HL-60 (cell line): ENCODE measurements around the gene GABARAP.

Experiments
- POLR2AphosphoS5 ChIP-seq: IDR thresholded peaks from 2 replicates; pipeline ENCODE4 v1.6.1; 2012; ENCODE audit warnings: low read depth
- SPI1 ChIP-seq: IDR thresholded peaks from 2 replicates; pipeline ENCODE4 v1.6.1; 2012; ENCODE audit warnings: low read depth, mild to moderate bottlenecking, borderline replicate concordance
- TF ChIP-seq, protein P1 (sequence below): IDR thresholded peaks from one replicate; pipeline ENCODE4 v1.5.1; 2011; ENCODE audit warnings: low read length, control low read depth, inconsistent platforms; ENCODE audit not compliant: insufficient read depth
- TF ChIP-seq, protein P2 (sequence below): IDR thresholded peaks from 2 replicates; pipeline ENCODE4 v1.6.1; 2012; ENCODE audit warnings: low read depth; ENCODE audit not compliant: insufficient replicate concordance

DNA sequence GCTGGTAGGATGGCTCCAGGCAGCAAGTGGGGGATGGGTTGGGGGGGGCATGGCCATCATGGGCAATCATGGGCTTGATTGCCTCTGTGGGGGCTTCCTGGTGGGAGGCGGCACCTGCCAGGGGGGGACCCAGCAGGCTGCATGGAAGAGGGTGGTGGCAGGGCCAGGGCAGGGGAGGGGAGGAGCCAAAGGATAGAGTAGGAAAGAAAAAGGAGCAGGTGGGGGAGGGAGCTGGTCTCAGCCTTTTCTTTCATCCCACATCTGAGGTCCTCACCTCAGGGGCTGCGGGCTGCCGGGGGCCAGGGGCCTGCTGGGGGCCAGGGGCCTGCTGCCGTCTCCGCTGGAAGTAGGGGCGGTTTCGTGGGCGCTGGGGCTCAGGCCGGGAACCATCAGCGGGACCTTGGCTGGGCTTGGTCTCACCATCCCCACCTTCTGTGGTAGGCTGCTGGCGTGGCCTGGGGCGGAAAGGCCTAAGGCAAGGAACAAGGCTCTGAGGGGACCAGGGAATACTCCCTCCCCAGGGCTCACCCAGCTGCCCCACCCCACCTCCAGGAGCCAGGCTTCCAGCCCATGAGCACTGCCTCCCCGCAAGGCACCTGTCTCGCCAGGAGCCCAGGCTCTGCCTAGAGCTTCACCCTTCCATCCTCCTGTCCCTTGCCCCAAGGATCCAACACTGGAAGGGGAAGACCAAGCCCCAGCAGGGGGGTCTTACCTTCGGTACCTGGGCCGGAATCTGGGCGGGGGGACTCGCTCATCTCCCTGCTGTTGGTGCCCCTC, 47.2 kb upstream of the GABARAP start:
- TF ChIP-seq, protein P1, sequence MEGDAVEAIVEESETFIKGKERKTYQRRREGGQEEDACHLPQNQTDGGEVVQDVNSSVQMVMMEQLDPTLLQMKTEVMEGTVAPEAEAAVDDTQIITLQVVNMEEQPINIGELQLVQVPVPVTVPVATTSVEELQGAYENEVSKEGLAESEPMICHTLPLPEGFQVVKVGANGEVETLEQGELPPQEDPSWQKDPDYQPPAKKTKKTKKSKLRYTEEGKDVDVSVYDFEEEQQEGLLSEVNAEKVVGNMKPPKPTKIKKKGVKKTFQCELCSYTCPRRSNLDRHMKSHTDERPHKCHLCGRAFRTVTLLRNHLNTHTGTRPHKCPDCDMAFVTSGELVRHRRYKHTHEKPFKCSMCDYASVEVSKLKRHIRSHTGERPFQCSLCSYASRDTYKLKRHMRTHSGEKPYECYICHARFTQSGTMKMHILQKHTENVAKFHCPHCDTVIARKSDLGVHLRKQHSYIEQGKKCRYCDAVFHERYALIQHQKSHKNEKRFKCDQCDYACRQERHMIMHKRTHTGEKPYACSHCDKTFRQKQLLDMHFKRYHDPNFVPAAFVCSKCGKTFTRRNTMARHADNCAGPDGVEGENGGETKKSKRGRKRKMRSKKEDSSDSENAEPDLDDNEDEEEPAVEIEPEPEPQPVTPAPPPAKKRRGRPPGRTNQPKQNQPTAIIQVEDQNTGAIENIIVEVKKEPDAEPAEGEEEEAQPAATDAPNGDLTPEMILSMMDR, result no peak
- no peak for TF ChIP-seq POLR2AphosphoS5
- TF ChIP-seq, protein P2, sequence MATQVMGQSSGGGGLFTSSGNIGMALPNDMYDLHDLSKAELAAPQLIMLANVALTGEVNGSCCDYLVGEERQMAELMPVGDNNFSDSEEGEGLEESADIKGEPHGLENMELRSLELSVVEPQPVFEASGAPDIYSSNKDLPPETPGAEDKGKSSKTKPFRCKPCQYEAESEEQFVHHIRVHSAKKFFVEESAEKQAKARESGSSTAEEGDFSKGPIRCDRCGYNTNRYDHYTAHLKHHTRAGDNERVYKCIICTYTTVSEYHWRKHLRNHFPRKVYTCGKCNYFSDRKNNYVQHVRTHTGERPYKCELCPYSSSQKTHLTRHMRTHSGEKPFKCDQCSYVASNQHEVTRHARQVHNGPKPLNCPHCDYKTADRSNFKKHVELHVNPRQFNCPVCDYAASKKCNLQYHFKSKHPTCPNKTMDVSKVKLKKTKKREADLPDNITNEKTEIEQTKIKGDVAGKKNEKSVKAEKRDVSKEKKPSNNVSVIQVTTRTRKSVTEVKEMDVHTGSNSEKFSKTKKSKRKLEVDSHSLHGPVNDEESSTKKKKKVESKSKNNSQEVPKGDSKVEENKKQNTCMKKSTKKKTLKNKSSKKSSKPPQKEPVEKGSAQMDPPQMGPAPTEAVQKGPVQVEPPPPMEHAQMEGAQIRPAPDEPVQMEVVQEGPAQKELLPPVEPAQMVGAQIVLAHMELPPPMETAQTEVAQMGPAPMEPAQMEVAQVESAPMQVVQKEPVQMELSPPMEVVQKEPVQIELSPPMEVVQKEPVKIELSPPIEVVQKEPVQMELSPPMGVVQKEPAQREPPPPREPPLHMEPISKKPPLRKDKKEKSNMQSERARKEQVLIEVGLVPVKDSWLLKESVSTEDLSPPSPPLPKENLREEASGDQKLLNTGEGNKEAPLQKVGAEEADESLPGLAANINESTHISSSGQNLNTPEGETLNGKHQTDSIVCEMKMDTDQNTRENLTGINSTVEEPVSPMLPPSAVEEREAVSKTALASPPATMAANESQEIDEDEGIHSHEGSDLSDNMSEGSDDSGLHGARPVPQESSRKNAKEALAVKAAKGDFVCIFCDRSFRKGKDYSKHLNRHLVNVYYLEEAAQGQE, result no peak
- TF ChIP-seq SPI1, result no peak
